ENCODE measurements around the gene ARHGEF26.

The ARHGEF26 gene

DNA sequence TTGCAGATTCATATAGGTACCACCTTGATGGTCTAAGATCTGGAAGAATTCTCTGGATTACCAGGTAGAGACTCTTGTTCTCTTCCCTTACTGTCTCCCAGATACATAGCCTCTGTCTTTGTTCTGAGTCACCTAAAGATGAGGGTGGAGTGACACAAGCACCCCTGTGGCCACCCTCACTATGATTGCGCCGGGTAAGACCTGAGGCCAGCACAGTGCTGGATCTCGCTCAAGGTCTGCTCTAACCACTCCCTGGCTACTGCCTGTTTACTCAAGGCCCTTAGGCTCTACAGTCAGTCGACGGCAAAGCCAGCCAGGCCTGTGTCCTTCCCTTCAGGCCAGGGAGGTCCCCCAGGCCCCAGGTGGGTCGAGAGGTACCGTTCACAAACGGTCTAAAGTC lies 88.3 kb downstream of the ARHGEF26 start:
- no peak for DNase-seq

DNA sequence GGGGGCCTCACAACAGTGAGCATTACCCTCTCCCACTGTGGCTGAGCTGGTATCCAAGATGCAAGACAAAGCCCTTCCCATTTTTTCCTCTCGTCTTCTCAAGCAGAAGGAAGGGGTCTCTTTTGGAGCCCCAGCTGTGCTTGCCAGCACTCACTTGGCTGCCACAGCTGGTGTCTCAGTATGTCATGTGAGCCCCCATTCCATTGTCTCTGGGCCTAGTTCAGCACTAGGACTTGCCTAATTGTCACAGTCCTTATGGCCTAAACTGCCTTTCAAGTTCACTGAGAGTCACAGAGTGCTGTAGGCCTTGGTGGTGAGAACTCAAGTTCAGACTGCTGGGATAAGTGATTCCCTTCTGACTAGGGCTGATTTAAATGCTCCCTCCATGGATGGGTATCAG lies 89.8 kb downstream of the ARHGEF26 start:
- no peak for DNase-seq

DNA sequence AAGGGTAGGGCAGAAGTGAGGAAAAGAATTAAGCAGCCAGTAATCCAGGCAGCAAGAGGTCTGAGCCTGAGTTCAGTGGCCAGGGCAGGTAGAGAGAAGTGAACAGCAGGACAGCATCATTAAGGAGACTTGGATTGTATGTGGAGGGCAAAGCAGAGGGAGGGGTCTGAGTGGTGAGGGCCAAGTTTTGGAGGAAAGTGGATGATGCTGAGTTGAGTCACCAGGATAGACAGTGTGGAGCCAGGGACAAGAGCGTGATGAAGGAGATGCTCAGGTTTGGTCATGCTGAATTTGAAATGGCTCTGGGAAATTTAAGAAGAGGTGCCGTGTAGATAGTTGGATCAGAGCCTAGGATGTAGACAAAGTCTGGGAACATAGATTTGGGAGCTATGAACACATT lies 93.1 kb downstream of the ARHGEF26 start:
- DNase-seq = no peak

DNA sequence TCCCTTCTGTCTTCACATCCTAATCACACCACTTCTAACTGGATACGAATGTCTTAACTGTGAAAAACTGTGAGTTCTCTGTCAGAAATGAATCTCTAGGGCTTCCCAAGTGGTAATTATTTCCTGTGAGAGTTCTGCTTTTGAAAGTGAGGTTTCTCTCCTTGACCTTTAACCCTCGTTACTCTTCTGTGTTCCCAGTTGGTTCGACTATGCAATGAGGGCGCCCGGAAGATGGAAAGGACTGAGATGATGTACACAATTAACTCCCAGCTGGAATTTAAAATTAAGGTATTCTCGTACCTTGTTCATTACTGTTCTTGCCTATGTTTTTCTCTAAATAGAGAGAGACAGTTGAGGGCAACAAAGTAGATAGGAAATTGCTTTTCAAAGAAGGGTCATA lies 96.5 kb downstream of the ARHGEF26 start:
- no peak for DNase-seq

DNA sequence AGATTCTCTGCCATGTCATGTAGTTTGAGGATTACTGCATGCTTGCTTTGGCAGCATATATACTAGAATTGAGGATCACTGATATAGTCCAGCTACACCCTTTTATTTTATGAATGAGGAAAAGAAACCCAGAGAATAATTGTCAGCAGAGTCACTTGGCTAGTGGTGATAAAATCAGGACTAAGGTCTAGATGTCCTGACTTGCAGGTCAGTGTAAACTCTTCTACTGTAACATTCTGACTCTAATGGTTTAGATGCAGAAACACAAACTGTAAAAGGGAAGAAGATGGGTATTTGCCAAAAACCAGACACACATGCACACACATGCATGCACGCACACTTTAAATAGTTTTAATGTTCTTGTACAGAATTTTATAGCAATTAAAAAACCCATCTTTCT lies 97.5 kb downstream of the ARHGEF26 start:
- DNase-seq = no peak

DNA sequence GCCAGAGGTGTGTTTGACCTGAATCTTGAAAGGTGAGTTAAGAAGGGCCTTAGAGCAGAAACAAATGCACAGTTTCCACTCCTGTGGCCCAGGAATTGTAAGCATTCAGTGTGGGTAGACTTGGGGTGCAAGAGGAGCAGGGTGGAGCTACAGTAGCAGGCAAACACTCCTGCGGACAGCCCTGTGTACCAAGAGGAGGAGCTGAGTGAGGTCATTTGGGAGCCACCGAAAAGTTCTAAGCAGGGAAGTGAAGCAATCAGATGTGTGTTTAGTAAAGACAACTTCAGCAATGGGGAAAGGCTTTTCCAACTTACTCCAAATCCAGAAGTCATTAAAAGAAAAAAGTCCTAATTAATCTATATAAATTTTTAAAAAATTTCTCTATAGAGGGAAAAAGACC lies 99.3 kb downstream of the ARHGEF26 start:
- DNase-seq = no peak

DNA sequence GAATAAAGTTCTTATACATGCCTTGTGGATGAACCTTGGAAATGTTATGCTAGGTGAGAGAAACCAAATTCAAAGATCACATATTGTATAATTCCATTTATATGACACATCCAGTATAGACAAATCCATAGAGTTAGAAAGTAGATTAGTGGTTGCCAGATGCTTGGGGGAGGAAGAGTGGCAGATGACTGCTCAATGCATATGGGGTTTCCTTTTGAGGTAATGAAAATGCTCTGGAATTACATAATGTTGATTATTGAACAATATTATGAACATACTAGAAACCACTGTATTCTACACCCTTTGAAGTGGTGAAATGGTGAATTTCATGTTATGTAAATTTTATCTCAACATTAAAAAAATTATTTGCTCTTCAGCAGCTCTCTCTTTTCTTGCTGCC lies 102.3 kb downstream of the ARHGEF26 start:
- DNase-seq = no peak

DNA sequence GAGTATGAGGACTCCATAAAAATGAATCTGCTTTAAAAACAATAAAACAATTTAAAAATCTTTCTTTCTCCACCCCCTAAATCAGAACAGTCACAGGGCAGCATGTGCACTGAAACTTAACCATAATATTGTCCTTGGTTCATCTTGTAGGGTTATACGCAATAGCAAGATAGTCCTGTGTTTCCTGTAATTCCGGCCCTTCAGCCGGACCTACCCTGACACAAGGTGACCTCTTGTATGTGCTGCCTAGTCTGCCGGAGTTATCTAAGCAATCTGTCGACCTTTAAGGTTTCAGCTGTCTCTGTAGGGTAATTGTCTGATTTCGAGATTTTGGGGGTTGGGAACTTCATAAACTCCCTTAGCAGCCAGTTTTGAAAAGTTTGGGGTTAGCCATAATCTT lies 103.2 kb downstream of the ARHGEF26 start:
- DNase-seq = no peak

DNA sequence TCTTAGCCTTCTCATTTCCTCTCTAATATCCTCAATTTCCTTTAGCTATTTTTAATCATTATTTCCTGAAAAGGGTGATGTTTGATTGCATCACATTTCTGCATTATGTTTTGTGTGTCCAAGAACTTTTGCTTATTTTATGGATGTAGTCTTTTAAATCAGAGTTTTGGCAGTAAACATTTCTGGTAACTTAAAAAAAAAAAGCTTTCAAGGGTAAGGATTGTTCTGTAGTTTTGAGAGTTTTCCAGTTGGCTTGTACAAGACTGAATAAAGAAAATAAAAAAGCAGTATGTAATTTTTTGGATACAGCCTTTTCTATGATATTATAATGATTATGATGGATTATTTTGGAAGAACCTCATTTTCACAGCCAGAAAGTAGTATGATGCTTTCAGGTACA lies 103.7 kb downstream of the ARHGEF26 start:
- DNase-seq = no peak

DNA sequence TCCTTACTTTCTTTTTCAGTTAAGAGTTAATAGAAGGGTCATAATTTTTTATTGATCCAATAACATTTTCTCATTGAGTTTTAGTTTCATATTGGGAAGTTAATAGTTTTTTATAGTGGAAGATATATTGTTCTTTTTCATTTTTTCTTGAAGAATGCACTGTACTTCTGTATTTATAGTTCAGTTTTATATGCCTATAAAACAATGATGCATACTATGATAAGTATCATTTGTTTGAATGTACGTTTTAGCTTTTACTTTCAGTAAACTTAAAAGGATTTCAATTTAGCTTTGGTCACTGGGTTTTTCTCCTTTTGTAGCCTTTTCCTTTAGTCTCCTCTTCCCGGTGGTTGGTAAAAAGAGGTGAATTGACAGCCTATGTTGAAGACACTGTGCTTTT lies 104.3 kb downstream of the ARHGEF26 start:
- no peak for DNase-seq

DNA sequence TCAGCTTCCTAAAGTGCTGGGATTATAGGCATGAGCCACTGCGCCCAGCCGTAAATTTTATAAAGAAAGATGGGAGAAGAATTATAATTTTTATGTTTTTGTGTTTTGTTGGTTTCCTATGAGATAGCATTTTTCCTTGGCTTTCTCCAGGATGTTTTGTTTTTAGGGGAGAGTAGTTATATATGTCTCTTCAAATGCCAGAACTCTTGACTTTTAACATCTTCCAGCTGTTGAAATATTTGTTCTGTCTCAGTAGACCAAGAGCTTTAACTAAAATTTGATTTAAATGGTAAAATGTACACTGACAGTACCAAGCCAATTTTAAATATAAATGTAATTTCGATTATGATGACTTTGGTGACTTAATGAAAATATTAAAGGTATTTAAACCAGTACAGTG lies 106.3 kb downstream of the ARHGEF26 start:
- no peak for DNase-seq

DNA sequence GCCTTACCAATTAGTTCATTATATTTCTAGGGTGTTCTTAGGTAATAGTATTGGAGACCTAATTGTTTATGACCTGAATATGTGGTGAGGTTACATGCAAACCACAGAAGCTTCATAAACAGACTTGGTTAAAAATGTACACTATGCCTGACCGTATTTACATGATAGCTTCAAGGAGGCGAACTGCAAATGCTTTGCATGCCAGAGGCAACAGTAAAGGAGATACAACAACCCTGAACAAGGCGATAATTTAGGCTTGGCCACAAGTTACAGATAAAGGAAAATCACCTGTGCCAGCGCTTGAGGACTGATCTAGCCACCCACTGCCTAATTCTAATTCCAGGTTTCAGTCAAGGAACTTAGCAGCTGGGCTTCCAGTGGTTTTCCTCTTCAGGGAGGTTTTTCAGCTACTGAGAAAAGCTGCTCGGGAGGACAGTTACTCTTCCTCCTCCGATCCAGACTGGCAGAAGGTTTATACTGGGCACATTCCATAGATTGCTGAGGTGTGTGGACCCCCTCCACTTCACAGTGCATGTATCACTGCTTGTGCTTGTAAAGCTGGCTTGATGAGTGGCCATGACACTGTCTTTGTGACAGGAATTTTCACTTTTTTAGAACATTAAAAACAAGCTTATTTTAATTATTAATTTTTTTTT lies 107.5 kb downstream of the ARHGEF26 start:
- DNase-seq = no peak

DNA sequence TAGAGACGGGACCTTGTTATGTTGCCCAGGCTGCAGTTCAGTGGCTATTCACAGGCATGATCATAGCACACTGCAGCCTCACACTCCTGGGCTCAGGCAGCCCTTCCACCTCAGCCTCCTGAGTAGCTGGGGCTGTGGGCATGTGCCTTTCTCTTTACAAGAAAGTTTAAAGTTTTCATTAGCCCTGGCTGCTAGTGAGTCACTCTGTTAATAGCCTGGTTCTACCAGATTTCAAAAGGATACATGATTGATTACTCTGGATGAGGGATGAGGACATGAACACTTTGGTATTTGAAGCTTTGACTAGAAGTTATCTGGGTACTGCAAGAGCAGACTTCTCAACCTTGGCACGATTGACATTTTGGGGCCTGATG lies 108.0 kb downstream of the ARHGEF26 start:
- DNase-seq = no peak

DNA sequence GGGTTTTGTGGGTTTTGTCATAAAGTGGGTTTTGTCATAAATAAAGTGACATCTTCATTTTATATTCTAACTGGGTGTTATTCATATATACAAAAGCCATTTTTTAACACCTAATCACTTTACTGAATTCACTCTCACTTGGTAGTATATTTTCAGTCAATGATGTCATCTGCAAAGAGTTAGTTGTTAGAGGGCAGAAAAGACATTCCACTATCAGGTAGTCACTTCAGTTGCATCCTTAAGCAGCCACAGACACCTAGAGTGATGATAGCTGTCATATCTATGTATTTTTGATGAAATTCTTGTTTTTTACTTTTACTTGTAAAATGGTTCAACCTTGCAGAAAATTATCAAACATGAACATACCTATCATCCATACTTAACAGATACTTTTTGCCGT lies 114.1 kb downstream of the ARHGEF26 start:
- no peak for DNase-seq

DNA sequence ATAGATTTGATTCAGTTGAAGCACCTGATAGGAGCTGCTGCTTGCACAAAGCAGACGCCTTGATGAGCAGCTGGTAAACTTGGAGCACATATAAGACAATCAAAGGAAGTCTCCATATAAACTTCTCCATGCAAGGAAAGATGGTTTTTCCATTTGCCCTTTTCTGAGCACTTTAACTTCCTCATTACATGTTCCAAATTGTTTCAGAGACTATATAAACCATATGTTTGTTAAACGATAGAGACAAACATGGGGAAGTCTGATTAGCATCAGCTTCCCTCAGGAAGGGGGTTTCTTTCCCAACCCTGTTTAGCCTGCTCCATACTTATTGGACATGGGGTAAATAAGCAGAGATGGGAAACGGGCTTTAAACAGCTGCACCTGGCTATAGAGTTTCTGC lies 115.1 kb downstream of the ARHGEF26 start:
- DNase-seq = no peak

DNA sequence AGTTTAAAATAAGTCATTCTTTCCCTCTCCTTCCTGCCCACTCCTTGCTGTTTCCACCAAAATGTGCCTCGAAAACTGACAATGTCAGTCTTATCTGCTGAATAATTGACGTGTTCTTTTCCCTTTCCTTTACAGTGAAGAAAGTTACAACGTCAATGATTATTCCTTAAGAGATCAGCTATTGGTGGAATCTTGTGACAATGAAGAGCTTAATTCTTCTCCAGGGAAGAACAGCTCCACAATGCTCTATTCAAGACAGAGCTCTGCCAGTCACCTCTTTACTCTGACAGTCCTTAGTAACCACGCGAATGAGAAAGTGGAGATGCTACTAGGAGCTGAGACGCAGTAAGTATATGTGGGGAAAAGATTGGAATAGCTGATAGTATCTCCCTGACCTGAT lies 119.0 kb downstream of the ARHGEF26 start:
- no peak for DNase-seq

DNA sequence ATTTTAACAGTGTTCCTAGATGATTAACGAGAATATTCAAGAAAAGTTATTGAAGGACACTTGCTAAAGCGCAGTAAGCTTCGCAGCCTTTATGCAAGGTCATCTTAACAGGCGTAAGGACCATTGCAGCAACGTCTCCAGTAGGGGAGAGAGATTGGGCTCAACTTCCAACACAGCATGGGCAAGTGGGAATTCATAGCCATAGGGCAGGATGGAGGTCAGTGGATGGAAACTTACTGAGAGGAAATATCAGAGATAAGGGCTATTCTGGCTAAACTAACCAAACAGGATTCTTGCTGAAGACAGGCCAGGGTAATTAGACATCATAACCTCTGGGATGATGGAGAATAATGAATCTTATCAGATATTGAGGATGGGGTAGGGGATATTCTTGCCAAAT lies 120.3 kb downstream of the ARHGEF26 start:
- DNase-seq = no peak

DNA sequence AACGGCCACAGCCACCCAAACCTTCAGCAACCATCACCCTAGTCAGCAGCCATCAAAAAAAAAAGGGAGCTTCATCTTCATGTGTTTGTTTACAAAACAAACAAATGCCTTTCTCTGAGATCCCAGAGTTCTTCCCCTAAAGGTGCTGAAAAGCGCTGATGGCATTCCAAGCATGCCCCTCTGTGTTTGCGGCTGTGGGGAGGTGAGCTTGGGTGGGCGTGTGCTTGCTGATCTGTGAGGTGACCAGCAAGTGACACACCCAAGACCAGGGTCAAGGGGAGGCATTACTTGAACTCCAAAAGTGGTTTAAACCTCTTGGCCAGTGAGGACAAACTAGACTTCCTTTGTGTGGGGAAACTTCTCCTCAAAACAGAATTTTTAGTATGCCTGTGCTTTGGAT lies 121.6 kb downstream of the ARHGEF26 start:
- no peak for DNase-seq

DNA sequence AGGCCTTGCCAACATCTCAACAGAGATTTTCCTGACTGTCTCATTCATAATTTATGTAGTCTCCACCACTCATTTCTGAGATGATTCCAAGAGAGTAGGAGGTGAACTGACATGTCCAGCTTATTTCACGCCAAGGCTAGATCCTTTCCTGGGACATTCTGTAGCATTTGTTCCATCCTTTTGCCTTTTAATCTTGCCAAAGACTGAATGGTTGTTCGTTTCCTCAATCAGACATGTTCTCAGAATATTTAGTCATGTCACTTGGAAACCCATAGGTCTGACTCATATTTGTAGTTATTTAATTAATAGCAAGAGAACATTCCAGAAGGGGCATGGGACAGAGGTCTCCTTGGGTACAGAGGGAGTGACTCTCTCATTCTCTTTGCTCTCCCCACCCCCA lies 122.2 kb downstream of the ARHGEF26 start:
- DNase-seq = no peak

DNA sequence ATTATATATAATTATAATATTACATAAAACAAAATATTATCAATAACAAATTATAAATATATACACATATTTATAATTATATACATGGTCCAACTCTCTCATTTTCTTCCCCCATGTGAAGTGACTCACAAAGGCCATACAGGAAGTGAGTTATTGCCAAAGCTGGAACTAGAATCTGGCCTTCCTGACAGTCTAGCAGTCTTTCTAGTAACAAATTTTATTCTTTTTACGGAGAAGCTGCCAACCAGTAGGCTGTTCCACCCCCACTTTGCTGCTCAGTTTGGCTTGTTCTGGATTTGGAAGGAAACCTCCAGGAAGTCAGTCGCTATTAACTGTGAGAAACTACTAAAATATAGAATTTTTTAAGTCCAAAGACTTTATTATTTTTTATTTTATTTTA lies 123.5 kb downstream of the ARHGEF26 start:
- no peak for DNase-seq

DNA sequence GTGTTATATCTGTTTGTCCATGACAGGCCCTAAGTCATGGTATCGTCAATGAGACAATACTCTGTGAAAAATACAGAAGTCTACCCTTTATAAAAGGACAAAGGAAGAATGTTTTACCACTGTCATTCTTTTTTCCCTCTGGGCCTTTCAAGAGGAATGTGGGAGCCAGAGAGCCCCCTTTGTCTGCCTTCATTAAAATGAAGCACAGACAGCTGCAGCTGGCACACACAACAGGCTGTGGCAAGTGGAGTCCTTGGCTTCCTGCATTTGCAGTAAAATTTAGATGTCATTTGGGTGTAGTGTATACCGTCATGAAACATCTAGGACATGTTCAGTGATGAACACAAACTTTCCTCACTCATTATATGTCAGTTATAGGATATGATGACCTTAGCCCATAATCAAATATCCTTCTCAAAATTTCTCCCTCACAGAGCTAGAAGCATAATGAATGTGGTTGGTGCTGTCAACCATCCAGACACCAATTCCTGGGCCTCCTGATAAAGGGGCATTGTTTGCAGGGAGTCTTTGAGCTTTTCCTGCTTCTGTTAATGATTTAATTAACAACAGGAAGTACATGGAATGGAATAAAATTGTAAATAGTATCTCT lies 126.7 kb downstream of the ARHGEF26 start:
- no peak for DNase-seq

DNA sequence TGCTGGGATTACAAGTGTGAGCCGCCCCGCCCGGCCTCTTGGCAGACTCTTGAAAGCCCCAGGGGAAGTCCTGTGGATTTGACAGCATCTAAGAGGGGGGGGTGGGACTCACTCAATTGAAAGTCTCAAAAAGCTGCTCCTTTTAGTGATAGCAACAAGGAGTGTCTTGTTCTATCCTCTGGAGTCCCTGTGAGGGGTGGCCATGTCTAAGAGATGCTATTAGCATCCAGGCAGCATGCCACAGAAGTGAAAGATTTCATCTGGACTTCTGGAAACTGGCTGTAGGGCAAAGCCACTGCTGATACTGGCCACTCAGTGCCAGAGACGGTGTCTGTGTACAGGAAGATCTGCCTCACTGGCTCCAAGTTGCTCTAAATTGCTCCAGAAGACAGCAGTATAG lies 129.1 kb downstream of the ARHGEF26 start:
- DNase-seq = no peak

DNA sequence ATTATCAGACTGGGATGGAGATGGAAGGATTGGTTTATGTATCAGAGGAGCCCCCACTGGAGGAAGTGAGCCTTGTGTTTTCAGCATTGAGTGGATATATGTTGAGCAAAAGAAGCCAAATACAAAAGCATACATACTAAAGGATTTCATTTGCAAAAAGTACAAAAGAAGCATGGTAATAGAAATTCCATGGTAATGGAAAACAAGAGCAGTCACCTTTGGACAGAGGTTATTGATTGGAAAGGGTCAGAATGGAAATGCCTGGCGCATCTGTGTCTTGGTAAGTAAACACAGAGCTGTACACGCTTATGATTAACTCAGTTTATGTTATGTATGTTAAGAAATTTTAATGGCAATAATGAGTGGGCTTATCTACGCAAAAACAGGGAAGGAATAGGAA lies 130.4 kb downstream of the ARHGEF26 start:
- DNase-seq = no peak

DNA sequence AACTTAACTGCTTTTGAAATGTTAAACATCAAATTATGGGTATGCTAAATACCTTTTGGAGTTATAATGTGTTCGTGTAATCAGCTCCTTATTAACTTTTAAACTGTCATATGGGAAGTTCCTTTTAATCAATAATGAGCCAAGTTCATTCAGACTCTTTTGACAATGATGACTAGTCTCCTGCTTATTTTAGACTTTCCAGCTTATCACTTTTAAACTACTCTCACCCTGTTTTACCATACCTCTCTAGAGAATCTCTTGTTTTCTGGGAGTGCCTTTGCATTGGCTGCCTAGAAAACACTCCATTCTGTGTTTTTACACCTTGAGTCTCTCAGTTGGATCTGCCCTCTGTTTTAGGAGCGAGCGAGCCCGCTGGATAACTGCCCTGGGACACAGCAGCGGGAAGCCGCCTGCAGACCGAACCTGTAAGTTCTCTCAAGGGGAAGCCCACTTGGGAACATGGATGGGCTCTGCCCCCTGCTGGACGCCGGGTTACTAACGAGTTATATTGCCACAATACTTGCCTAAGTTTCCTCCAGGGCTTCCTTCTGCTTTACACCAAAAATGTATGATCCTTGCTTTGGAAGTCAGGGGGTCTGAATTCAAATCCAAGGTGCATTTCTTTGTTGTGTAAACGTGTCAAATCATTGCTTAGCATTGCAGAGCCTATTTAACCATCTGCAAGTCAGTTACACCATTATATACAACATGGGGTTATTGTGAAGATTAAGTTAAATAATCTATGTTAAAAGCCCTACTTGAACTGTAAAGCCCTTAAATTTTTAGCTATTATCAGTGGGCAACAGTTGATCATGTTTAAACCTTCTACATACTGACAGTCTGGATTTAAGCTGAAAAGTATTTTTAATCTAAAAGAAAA lies 131.8 kb downstream of the ARHGEF26 start:
- peak; percentile 47 for DNase-seq

Measured in T-helper 9 cell (primary cell).